HEK293 (cell line): ENCODE measurements around the gene DLGAP4.

ENCODE experiments used
- BCL6B ChIP-seq: fragments of 450-650 bp; formaldehyde crosslinking; IDR thresholded peaks from 2 replicates; pipeline ENCODE4 v1.5.1; 2017; ENCODE audit warnings: missing biosample characterization, missing genetic modification characterization
- HOXC10 ChIP-seq: sonication (generic); formaldehyde crosslinking; IDR thresholded peaks from 2 replicates; pipeline ENCODE4 v1.8.1; 2023; ENCODE audit warnings: mild to moderate bottlenecking, missing genetic modification reagents
- OVOL3 ChIP-seq: fragments of 450-650 bp; formaldehyde crosslinking; IDR thresholded peaks from 2 replicates; pipeline ENCODE4 v1.5.1; 2016; ENCODE audit warnings: missing biosample characterization, missing genetic modification characterization
- SETDB1 ChIP-seq: IDR thresholded peaks from one replicate; pipeline ENCODE4 v1.6.1; 2017; ENCODE audit warnings: mild to moderate bottlenecking, low read length, moderate library complexity, mixed read lengths; ENCODE audit not compliant: insufficient read length
- SP3 ChIP-seq: fragments of 450-650 bp; formaldehyde crosslinking; IDR thresholded peaks from 2 replicates; pipeline ENCODE4 v1.5.1; 2016; ENCODE audit warnings: missing biosample characterization, missing genetic modification characterization
- YY1 ChIP-seq: fragments of 450-650 bp; formaldehyde crosslinking; IDR thresholded peaks from 2 replicates; pipeline ENCODE4 v1.5.1; 2018; ENCODE audit warnings: missing biosample characterization, missing genetic modification characterization
- ZBTB10 ChIP-seq: fragments of 450-650 bp; formaldehyde crosslinking; IDR thresholded peaks from 2 replicates; pipeline ENCODE4 v1.5.1; 2016; ENCODE audit warnings: missing biosample characterization, missing genetic modification characterization
- ZNF132 ChIP-seq: fragments of 450-650 bp; formaldehyde crosslinking; IDR thresholded peaks from 2 replicates; pipeline ENCODE4 v1.5.1; 2017; ENCODE audit warnings: missing biosample characterization, missing genetic modification characterization, borderline replicate concordance
- ZNF19 ChIP-seq: fragments of 450-650 bp; formaldehyde crosslinking; IDR thresholded peaks from 2 replicates; pipeline ENCODE4; 2016; ENCODE audit warnings: missing biosample characterization, missing genetic modification characterization, low read depth
- ZNF23 ChIP-seq: fragments of 450-650 bp; formaldehyde crosslinking; IDR thresholded peaks from 2 replicates; pipeline ENCODE4 v1.5.1; 2016; ENCODE audit warnings: missing biosample characterization, missing genetic modification characterization, borderline replicate concordance
- ZNF248 ChIP-seq: fragments of 450-650 bp; formaldehyde crosslinking; IDR thresholded peaks from 2 replicates; pipeline ENCODE4 v1.5.1; 2017; ENCODE audit warnings: missing biosample characterization, missing genetic modification characterization
- ZNF350 ChIP-seq: fragments of 450-650 bp; formaldehyde crosslinking; IDR thresholded peaks from 2 replicates; pipeline ENCODE4 v1.5.0; 2017; ENCODE audit warnings: missing biosample characterization, mild to moderate bottlenecking, missing genetic modification characterization
- ZNF366 ChIP-seq: fragments of 450-650 bp; formaldehyde crosslinking; conservative IDR thresholded peaks from 2 replicates; pipeline ENCODE4 v1.5.1; 2016; ENCODE audit warnings: missing biosample characterization, missing genetic modification characterization
- ZNF433 ChIP-seq: fragments of 450-650 bp; formaldehyde crosslinking; IDR thresholded peaks from 2 replicates; pipeline ENCODE4 v1.5.1; 2016; ENCODE audit warnings: missing biosample characterization, missing genetic modification characterization, low read depth
- ZNF544 ChIP-seq: fragments of 450-650 bp; formaldehyde crosslinking; IDR thresholded peaks from 2 replicates; pipeline ENCODE4 v1.5.0; 2017; ENCODE audit warnings: missing biosample characterization, missing genetic modification characterization
- ZNF548 ChIP-seq: fragments of 450-650 bp; formaldehyde crosslinking; IDR thresholded peaks from 2 replicates; pipeline ENCODE4 v1.5.1; 2016; ENCODE audit warnings: missing biosample characterization, missing genetic modification characterization
- ZNF658 ChIP-seq: fragments of 450-650 bp; formaldehyde crosslinking; IDR thresholded peaks from 2 replicates; pipeline ENCODE4; 2016; ENCODE audit warnings: missing biosample characterization, missing genetic modification characterization
- ZNF707 ChIP-seq: fragments of 450-650 bp; formaldehyde crosslinking; IDR thresholded peaks from 2 replicates; pipeline ENCODE4 v1.5.1; 2016; ENCODE audit warnings: missing biosample characterization, missing genetic modification characterization
- ZNF791 ChIP-seq: fragments of 450-650 bp; formaldehyde crosslinking; IDR thresholded peaks from 2 replicates; pipeline ENCODE4 v1.5.1; 2016; ENCODE audit warnings: missing biosample characterization, missing genetic modification characterization
- ZSCAN23 ChIP-seq: fragments of 450-650 bp; formaldehyde crosslinking; IDR thresholded peaks from 2 replicates; pipeline ENCODE4 v1.5.1; 2016; ENCODE audit warnings: missing biosample characterization, missing genetic modification characterization
- TF ChIP-seq, protein P1 (sequence below): fragments of 450-650 bp; formaldehyde crosslinking; IDR thresholded peaks from 2 replicates; pipeline ENCODE4 v1.5.1; 2016; ENCODE audit warnings: missing biosample characterization, missing genetic modification characterization
- TF ChIP-seq, protein P2 (sequence below): fragments of 450-650 bp; formaldehyde crosslinking; IDR thresholded peaks from 2 replicates; pipeline ENCODE4 v1.5.1; 2017; ENCODE audit warnings: missing biosample characterization, missing genetic modification characterization
- TF ChIP-seq, protein P3 (sequence below): fragments of 450-650 bp; formaldehyde crosslinking; IDR thresholded peaks from 2 replicates; pipeline ENCODE4 v1.5.1; 2016; ENCODE audit warnings: missing biosample characterization, missing genetic modification characterization
- TF ChIP-seq, protein P4 (sequence below): fragments of 450-650 bp; formaldehyde crosslinking; IDR thresholded peaks from 2 replicates; pipeline ENCODE4 v1.5.1; 2016; ENCODE audit warnings: missing biosample characterization, missing genetic modification characterization
- TF ChIP-seq, protein P5 (sequence below): IDR thresholded peaks from 2 replicates; pipeline ENCODE4 v1.6.1; 2011; ENCODE audit warnings: mild to moderate bottlenecking, low read depth, low read length, borderline replicate concordance

The DLGAP4 gene

DNA sequence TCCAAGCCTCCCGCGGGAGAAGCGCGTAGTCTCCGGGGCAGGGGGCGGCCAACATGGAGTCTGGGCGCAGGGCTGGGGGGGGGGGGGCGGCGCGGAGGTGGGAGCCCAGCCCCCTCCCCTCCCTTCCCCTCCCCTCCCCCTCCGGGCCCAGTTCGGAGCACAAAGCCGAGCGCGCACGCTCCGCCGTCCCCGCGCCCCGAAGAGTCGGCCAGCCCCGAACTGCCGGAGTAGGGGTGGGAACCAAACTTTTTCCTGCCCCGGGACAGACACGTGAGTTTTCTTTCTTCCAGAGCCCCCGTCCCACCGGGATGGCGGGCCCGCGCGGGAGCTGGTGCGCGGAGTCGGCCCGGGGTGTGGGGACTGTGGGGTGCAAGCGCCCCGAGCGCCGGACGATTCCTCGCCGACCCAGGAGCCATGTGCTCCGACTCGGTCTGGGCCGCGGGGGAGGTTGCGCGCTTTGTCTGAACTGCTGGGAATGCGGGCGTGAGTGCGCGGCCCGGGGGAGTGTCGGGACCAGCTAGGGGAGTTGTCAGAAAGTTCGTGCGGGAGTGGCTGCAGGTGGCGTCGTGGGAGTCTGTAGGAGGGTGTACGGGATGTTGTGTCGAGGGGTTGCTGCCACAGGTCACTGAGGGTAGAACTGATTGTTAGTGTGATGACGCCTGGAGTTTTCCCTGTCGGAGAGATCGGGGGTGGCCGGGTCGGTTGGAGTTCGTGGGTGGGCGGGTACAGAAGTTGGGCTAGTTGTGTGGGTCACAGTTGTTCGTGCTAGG is 268.4 kb downstream of the DLGAP4 start (continued):
- TF ChIP-seq SP3 (tag by site-specific recombination) (peak; percentile 60; the same call in 1 of the 2 replicates), SETDB1 (no peak), ZNF548 (tag by site-specific recombination) (no peak), ZNF23 (tag by site-specific recombination) (no peak), ZNF350 (tag by site-specific recombination) (no peak), ZNF132 (tag by site-specific recombination) (no peak), ZNF433 (tag by site-specific recombination) (no peak), ZBTB10 (tag by site-specific recombination) (peak; percentile 75; the same call in 1 of the 2 replicates), ZSCAN23 (tag by site-specific recombination) (no peak), ZNF248 (tag by site-specific recombination) (no peak), ZNF658 (tag by site-specific recombination) (no peak), ZNF707 (no peak), ZNF366 (tag by site-specific recombination) (no peak), ZNF544 (tag by site-specific recombination) (no peak), YY1 (tag by site-specific recombination) (0 out of 2 replicates have a peak, but pooled peaks have one; percentile 13), ZNF19 (no peak), BCL6B (tag by site-specific recombination) (no peak), OVOL3 (tag by site-specific recombination) (no peak), HOXC10 (CRISPR knock-in tag) (no peak), ZNF791 (tag by site-specific recombination) (no peak)
- TF ChIP-seq, protein P1, sequence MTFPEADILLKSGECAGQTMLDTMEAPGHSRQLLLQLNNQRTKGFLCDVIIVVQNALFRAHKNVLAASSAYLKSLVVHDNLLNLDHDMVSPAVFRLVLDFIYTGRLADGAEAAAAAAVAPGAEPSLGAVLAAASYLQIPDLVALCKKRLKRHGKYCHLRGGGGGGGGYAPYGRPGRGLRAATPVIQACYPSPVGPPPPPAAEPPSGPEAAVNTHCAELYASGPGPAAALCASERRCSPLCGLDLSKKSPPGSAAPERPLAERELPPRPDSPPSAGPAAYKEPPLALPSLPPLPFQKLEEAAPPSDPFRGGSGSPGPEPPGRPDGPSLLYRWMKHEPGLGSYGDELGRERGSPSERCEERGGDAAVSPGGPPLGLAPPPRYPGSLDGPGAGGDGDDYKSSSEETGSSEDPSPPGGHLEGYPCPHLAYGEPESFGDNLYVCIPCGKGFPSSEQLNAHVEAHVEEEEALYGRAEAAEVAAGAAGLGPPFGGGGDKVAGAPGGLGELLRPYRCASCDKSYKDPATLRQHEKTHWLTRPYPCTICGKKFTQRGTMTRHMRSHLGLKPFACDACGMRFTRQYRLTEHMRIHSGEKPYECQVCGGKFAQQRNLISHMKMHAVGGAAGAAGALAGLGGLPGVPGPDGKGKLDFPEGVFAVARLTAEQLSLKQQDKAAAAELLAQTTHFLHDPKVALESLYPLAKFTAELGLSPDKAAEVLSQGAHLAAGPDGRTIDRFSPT (tag by site-specific recombination): no peak
- TF ChIP-seq, protein P2, sequence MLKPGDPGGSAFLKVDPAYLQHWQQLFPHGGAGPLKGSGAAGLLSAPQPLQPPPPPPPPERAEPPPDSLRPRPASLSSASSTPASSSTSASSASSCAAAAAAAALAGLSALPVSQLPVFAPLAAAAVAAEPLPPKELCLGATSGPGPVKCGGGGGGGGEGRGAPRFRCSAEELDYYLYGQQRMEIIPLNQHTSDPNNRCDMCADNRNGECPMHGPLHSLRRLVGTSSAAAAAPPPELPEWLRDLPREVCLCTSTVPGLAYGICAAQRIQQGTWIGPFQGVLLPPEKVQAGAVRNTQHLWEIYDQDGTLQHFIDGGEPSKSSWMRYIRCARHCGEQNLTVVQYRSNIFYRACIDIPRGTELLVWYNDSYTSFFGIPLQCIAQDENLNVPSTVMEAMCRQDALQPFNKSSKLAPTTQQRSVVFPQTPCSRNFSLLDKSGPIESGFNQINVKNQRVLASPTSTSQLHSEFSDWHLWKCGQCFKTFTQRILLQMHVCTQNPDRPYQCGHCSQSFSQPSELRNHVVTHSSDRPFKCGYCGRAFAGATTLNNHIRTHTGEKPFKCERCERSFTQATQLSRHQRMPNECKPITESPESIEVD (tag by site-specific recombination): no peak
- TF ChIP-seq, protein P3, sequence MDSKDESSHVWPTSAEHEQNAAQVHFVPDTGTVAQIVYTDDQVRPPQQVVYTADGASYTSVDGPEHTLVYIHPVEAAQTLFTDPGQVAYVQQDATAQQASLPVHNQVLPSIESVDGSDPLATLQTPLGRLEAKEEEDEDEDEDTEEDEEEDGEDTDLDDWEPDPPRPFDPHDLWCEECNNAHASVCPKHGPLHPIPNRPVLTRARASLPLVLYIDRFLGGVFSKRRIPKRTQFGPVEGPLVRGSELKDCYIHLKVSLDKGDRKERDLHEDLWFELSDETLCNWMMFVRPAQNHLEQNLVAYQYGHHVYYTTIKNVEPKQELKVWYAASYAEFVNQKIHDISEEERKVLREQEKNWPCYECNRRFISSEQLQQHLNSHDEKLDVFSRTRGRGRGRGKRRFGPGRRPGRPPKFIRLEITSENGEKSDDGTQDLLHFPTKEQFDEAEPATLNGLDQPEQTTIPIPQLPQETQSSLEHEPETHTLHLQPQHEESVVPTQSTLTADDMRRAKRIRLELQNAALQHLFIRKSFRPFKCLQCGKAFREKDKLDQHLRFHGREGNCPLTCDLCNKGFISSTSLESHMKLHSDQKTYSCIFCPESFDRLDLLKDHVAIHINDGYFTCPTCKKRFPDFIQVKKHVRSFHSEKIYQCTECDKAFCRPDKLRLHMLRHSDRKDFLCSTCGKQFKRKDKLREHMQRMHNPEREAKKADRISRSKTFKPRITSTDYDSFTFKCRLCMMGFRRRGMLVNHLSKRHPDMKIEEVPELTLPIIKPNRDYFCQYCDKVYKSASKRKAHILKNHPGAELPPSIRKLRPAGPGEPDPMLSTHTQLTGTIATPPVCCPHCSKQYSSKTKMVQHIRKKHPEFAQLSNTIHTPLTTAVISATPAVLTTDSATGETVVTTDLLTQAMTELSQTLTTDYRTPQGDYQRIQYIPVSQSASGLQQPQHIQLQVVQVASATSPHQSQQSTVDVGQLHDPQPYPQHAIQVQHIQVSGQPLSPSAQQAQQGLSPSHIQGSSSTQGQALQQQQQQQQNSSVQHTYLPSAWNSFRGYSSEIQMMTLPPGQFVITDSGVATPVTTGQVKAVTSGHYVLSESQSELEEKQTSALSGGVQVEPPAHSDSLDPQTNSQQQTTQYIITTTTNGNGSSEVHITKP (tag by site-specific recombination): peak; percentile 80; the same call in 1 of the 2 replicates
- TF ChIP-seq, protein P4, sequence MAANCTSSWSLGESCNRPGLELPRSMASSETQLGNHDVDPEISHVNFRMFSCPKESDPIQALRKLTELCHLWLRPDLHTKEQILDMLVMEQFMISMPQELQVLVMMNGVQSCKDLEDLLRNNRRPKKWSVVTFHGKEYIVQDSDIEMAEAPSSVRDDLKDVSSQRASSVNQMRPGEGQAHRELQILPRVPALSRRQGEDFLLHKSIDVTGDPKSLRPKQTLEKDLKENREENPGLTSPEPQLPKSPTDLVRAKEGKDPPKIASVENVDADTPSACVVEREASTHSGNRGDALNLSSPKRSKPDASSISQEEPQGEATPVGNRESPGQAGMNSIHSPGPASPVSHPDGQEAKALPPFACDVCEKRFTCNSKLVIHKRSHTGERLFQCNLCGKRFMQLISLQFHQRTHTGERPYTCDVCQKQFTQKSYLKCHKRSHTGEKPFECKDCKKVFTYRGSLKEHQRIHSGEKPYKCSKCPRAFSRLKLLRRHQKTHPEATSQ (tag by site-specific recombination): no peak
- TF ChIP-seq, protein P5, sequence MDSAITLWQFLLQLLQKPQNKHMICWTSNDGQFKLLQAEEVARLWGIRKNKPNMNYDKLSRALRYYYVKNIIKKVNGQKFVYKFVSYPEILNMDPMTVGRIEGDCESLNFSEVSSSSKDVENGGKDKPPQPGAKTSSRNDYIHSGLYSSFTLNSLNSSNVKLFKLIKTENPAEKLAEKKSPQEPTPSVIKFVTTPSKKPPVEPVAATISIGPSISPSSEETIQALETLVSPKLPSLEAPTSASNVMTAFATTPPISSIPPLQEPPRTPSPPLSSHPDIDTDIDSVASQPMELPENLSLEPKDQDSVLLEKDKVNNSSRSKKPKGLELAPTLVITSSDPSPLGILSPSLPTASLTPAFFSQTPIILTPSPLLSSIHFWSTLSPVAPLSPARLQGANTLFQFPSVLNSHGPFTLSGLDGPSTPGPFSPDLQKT: no peak
